Testis (tissue), 2 donors: ENCODE measurements around the gene OGFRL1.

Experiments used
- CTCF ChIP-seq, 3 experiments: fragments of 450-650 bp in 2 of 3; fragments of 200-600 bp in 1 of 3; sonication (generic) in 1 of 3; IDR thresholded peaks; one replicate each; pipeline ENCODE4 v1.5.1; 2016 to 2019; ENCODE audit warnings: antibody characterized with exemption in 3 of 3, mild to moderate bottlenecking in 2 of 3, moderate library complexity in 1 of 3
- POLR2A ChIP-seq: fragments of 450-650 bp; IDR thresholded peaks from one replicate; pipeline ENCODE4 v1.6.1; 2017; ENCODE audit warnings: antibody characterized with exemption, mild to moderate bottlenecking, moderate library complexity

GRCh38 chr6:71301546-71301945, 12.9 kb downstream of the OGFRL1 start:
- no peak for TF ChIP-seq CTCF (IDR thresholded peaks at IDR 0.05)
- no peak for TF ChIP-seq POLR2A
